Endometrial microvascular endothelial cells (primary cell): Measurements from ENCODE around the gene WASF2. TPM values are rescaled to one million over a fixed set of nuclear protein-coding genes. Genes with fewer than 3 reads are reported as not detected.

Experiments used
- in situ Hi-C: cut with HindIII; loops from 2 replicates; pipeline ENCODE4 v1.10.0; 2017; ENCODE audit warnings: low sequenced_read_pairs, low pct_unique_long_range_greater_than_20kb; ENCODE audit errors: inconsistent ontology term
- total RNA-seq: library from RNA; depleted of rRNA; stranded (reverse); fragments of >200 nt; gene quantifications from one replicate; pipeline ENCODE4 v1.2.3, GENCODE V29; 2015; ENCODE audit errors: inconsistent ontology term

WASF2 gene
- total RNA-seq, 1 donor from 2014 or later = 29.3 TPM

GRCh38 chr1:27522432-27523336, 32.7 kb upstream of the WASF2 start:
- in situ Hi-C loops = no loop called here

- in situ Hi-C loops = no loop called here
These were observed 32.0 kb upstream of the WASF2 start for GRCh38 chr1:27521861-27522431.

GRCh38 chr1:27521336-27521831, 31.4 kb upstream of the WASF2 start:
- in situ Hi-C loops = no loop called here

GRCh38 chr1:27520651-27521050, 30.7 kb upstream of the WASF2 start:
- in situ Hi-C loops = no loop called here

- in situ Hi-C loops = no loop called here
These were observed 29.6 kb upstream of the WASF2 start for GRCh38 chr1:27519331-27520258.

- in situ Hi-C loops = no loop called here
These were observed 28.8 kb upstream of the WASF2 start for GRCh38 chr1:27518808-27519207.

- in situ Hi-C loops = no loop called here
These were observed 28.1 kb upstream of the WASF2 start for GRCh38 chr1:27517907-27518718.

GRCh38 chr1:27517301-27517700, 27.3 kb upstream of the WASF2 start:
- in situ Hi-C loops = no loop called here

GRCh38 chr1:27515626-27516025, 25.7 kb upstream of the WASF2 start:
- in situ Hi-C loops = no loop called here

- in situ Hi-C loops = no loop called here
These were observed 24.0 kb upstream of the WASF2 start for GRCh38 chr1:27513958-27514357.

- in situ Hi-C loops = no loop called here
These were observed 23.6 kb upstream of the WASF2 start for GRCh38 chr1:27513528-27513927.

GRCh38 chr1:27509127-27510080, 19.4 kb upstream of the WASF2 start:
- in situ Hi-C loops = no loop called here

GRCh38 chr1:27507960-27508665, 18.1 kb upstream of the WASF2 start:
- in situ Hi-C loops = no loop called here

- in situ Hi-C loops = no loop called here
These were observed 16.7 kb upstream of the WASF2 start for GRCh38 chr1:27506703-27507102.

- in situ Hi-C loops = no loop called here
These were observed 15.4 kb upstream of the WASF2 start for GRCh38 chr1:27505420-27505680.

GRCh38 chr1:27504588-27505419, 14.8 kb upstream of the WASF2 start:
- in situ Hi-C loops = no loop called here
